ENCODE results near the gene ERC2. TPM values are rescaled to one million over a fixed set of nuclear protein-coding genes. Genes with fewer than 3 reads are reported as not detected.

The ERC2 gene
- total RNA-seq, 1 donor from 2014 or later: 0.99 TPM

GRCh38 chr3:55678546-55679216 lies 789.6 kb downstream of the ERC2 start:
- Histone ChIP-seq H3K4me1 (no peaks in the 10 kb centered on the region), H3K27me3 (ENCODE audit: low read depth) (no peaks in the 10 kb centered on the region), H3K9me3 (replicated peaks) (no peaks in the 10 kb centered on the region), H3K36me3 (no peaks in the 10 kb centered on the region), H3K4me3 (no peak overlapping the region), H3K27ac (replicated peaks) (no peak overlapping the region)
- intact Hi-C loops (cut with micrococcal nuclease): no loop called here
- DNase-seq: no peak
- no peak for TF ChIP-seq CTCF (IDR thresholded peaks at IDR 0.05; ENCODE audit: borderline replicate concordance)

- Histone ChIP-seq H3K4me3 (no peak overlapping the region), H3K36me3 (no peaks in the 10 kb centered on the region), H3K27ac (replicated peaks) (no peak overlapping the region), H3K9me3 (replicated peaks) (no peaks in the 10 kb centered on the region), H3K27me3 (ENCODE audit: low read depth) (peaks cover 1% of the 10 kb centered on the region), H3K4me1 (no peaks in the 10 kb centered on the region)
- DNase-seq: no peak
- TF ChIP-seq CTCF (IDR thresholded peaks at IDR 0.05; ENCODE audit: borderline replicate concordance): no peak
- intact Hi-C loops (cut with micrococcal nuclease): no loop called here
Observed at GRCh38 chr3:55676643-55677042, 791.6 kb downstream of the ERC2 start.

GRCh38 chr3:55675478-55675877 lies 792.8 kb downstream of the ERC2 start:
- intact Hi-C loops (cut with micrococcal nuclease): no loop called here
- H3K36me3 ChIP-seq: no peaks in the 10 kb centered on the region
- TF ChIP-seq CTCF (IDR thresholded peaks at IDR 0.05; ENCODE audit: borderline replicate concordance): no peak
- no peaks in the 10 kb centered on the region for H3K9me3 ChIP-seq (replicated peaks)
- H3K27ac ChIP-seq (replicated peaks): no peak overlapping the region
- H3K4me1 ChIP-seq: no peaks in the 10 kb centered on the region
- DNase-seq: no peak
- no peak overlapping the region for H3K4me3 ChIP-seq
- H3K27me3 ChIP-seq (ENCODE audit: low read depth): peaks cover 13% of the 10 kb centered on the region

- no peak overlapping the region for H3K4me3 ChIP-seq
- no peak for DNase-seq
- TF ChIP-seq CTCF (IDR thresholded peaks at IDR 0.05; ENCODE audit: borderline replicate concordance): no peak
- H3K36me3 ChIP-seq: no peaks in the 10 kb centered on the region
- H3K27ac ChIP-seq (replicated peaks): no peak overlapping the region
- H3K27me3 ChIP-seq (ENCODE audit: low read depth): peaks cover 18% of the 10 kb centered on the region
- H3K9me3 ChIP-seq (replicated peaks): no peaks in the 10 kb centered on the region
- intact Hi-C loops (cut with micrococcal nuclease): no loop called here
- no peaks in the 10 kb centered on the region for H3K4me1 ChIP-seq
Observed at GRCh38 chr3:55673764-55674163, 794.5 kb downstream of the ERC2 start.

- H3K27me3 ChIP-seq (ENCODE audit: low read depth): peaks cover 28% of the 10 kb centered on the region
- H3K36me3 ChIP-seq: no peaks in the 10 kb centered on the region
- no peak overlapping the region for H3K27ac ChIP-seq (replicated peaks)
- TF ChIP-seq CTCF (IDR thresholded peaks at IDR 0.05; ENCODE audit: borderline replicate concordance): no peak
- H3K9me3 ChIP-seq (replicated peaks): no peaks in the 10 kb centered on the region
- no peak for DNase-seq
- no peaks in the 10 kb centered on the region for H3K4me1 ChIP-seq
- H3K4me3 ChIP-seq: no peak overlapping the region
- intact Hi-C loops (cut with micrococcal nuclease): no loop called here
Observed at GRCh38 chr3:55669133-55669532, 799.1 kb downstream of the ERC2 start.
